Measurements from ENCODE around the gene GJC2.

The GJC2 gene

GRCh38 chr1:228146417-228147150 is 3.1 kb upstream of the GJC2 start:
- FAIRE-seq = no peak

- FAIRE-seq = no peak
Measured at GRCh38 chr1:228147151-228147693, 2.5 kb upstream of the GJC2 start.

GRCh38 chr1:228147768-228148167 is 2.0 kb upstream of the GJC2 start:
- no peak for FAIRE-seq

- no peak for FAIRE-seq
Measured at GRCh38 chr1:228148196-228148861, 1.4 kb upstream of the GJC2 start.

- no peak for FAIRE-seq
Measured at GRCh38 chr1:228148935-228149405, 760 bp upstream of the GJC2 start.

GRCh38 chr1:228150120-228150460 is 360 bp downstream of the GJC2 start:
- no peak for FAIRE-seq

GRCh38 chr1:228150461-228151179 is 890 bp downstream of the GJC2 start:
- FAIRE-seq = no peak

GRCh38 chr1:228151180-228151925 is 1.6 kb downstream of the GJC2 start:
- FAIRE-seq = no peak

GRCh38 chr1:228152097-228152917 is 2.6 kb downstream of the GJC2 start:
- FAIRE-seq = no peak

GRCh38 chr1:228152918-228153258 is 3.2 kb downstream of the GJC2 start:
- FAIRE-seq = no peak

- no peak for FAIRE-seq
Measured at GRCh38 chr1:228154021-228154669, 4.4 kb downstream of the GJC2 start.

- FAIRE-seq = no peak
Measured at GRCh38 chr1:228154670-228155571, 5.2 kb downstream of the GJC2 start.

- FAIRE-seq = no peak
Measured at GRCh38 chr1:228155596-228156514, 6.1 kb downstream of the GJC2 start.

- no peak for FAIRE-seq
Measured at GRCh38 chr1:228156515-228156881, 6.8 kb downstream of the GJC2 start.

- FAIRE-seq = no peak
Measured at GRCh38 chr1:228156941-228157728, 7.4 kb downstream of the GJC2 start.

GRCh38 chr1:228157729-228158126 is 8.0 kb downstream of the GJC2 start:
- FAIRE-seq = no peak

GRCh38 chr1:228158151-228159007 is 8.6 kb downstream of the GJC2 start:
- FAIRE-seq = no peak

All from G401.6 (cell line).